Neutrophil (primary cell): Measurements from ENCODE around the gene WDR88.

Experiments used
- H3K27ac ChIP-seq: fragments of 200-600 bp; sonication (generic); 2 replicates; pipeline ENCODE4 v1.5.1; 2016; ENCODE audit warnings: mild to moderate bottlenecking, moderate library complexity
- H3K27me3 ChIP-seq: fragments of 200-600 bp; sonication (generic); 2 replicates; pipeline ENCODE4 v1.6.0; 2016; ENCODE audit warnings: mild to moderate bottlenecking
- H3K36me3 ChIP-seq: fragments of 200-600 bp; sonication (generic); 2 replicates; pipeline ENCODE4 v1.5.1; 2017
- H3K4me1 ChIP-seq, 2 experiments: fragments of 200-600 bp in 1 of 2; sonication (generic) in 1 of 2; 1 replicate in 1 of 2; 2 replicates in 1 of 2; pipeline versions ENCODE4 v1.5.1 to v1.6.1; 2013 to 2016; ENCODE audit warnings: low read depth in 1 of 2, low read length in 1 of 2, mild to moderate bottlenecking in 1 of 2, moderate library complexity in 1 of 2; ENCODE audit not compliant: control insufficient read depth in 1 of 2, insufficient read depth in 1 of 2
- H3K4me3 ChIP-seq, 2 experiments: fragments of 200-600 bp in 1 of 2; sonication (generic) in 1 of 2; 1 replicate in 1 of 2; 2 replicates in 1 of 2; pipeline ENCODE4 v1.5.1; 2013 to 2016; ENCODE audit warnings: low read depth in 1 of 2, low read length in 1 of 2, mild to moderate bottlenecking in 1 of 2, moderate library complexity in 1 of 2
- H3K9me3 ChIP-seq: fragments of 200-600 bp; sonication (generic); 2 replicates; pipeline ENCODE4 v1.5.1; 2016
- TF ChIP-seq, protein P1 (sequence below): fragments of 200-600 bp; sonication (generic); IDR thresholded peaks from 2 replicates; pipeline ENCODE4 v1.5.1; 2016; ENCODE audit warnings: antibody characterized with exemption

WDR88 gene, protein sequence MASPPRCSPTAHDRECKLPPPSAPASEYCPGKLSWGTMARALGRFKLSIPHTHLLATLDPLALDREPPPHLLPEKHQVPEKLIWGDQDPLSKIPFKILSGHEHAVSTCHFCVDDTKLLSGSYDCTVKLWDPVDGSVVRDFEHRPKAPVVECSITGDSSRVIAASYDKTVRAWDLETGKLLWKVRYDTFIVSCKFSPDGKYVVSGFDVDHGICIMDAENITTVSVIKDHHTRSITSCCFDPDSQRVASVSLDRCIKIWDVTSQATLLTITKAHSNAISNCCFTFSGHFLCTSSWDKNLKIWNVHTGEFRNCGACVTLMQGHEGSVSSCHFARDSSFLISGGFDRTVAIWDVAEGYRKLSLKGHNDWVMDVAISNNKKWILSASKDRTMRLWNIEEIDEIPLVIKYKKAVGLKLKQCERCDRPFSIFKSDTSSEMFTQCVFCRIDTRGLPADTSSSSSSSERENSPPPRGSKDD

DNA sequence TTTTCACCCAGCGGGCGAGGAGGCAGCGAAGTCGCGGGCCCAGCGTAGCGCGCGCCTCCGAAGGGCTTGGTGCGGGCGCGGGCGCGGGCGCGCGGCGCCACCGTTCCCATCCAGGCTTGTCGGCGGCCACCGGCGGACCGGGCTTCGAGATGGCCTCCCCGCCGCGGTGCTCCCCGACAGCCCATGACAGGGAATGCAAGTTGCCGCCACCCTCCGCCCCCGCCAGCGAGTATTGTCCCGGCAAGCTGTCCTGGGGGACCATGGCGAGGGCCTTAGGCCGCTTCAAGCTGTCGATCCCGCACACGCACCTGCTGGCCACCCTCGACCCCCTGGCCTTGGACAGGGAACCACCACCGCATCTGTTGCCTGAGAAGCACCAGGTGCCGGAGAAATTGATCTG is at the start of gene WDR88:
Gene WDR88, plus strand, starts transcription at position 94 of the 400 bp plus-strand sequence. Its CDS starts 56 bp downstream, at position 150.
- Histone ChIP-seq H3K27me3 (peaks cover 25% of the 10 kb centered on the region), H3K4me1 (peaks cover 0 to 7% of the 10 kb centered on the region in 2 experiments), H3K9me3 (no peaks in the 10 kb centered on the region), H3K27ac (no peak within 1 kb of the TSS), H3K36me3 (peaks cover 30% of the 10 kb centered on the region), H3K4me3 (no peak within 1 kb of the TSS)
- TF ChIP-seq, protein P1, sequence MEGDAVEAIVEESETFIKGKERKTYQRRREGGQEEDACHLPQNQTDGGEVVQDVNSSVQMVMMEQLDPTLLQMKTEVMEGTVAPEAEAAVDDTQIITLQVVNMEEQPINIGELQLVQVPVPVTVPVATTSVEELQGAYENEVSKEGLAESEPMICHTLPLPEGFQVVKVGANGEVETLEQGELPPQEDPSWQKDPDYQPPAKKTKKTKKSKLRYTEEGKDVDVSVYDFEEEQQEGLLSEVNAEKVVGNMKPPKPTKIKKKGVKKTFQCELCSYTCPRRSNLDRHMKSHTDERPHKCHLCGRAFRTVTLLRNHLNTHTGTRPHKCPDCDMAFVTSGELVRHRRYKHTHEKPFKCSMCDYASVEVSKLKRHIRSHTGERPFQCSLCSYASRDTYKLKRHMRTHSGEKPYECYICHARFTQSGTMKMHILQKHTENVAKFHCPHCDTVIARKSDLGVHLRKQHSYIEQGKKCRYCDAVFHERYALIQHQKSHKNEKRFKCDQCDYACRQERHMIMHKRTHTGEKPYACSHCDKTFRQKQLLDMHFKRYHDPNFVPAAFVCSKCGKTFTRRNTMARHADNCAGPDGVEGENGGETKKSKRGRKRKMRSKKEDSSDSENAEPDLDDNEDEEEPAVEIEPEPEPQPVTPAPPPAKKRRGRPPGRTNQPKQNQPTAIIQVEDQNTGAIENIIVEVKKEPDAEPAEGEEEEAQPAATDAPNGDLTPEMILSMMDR, result no peak

DNA sequence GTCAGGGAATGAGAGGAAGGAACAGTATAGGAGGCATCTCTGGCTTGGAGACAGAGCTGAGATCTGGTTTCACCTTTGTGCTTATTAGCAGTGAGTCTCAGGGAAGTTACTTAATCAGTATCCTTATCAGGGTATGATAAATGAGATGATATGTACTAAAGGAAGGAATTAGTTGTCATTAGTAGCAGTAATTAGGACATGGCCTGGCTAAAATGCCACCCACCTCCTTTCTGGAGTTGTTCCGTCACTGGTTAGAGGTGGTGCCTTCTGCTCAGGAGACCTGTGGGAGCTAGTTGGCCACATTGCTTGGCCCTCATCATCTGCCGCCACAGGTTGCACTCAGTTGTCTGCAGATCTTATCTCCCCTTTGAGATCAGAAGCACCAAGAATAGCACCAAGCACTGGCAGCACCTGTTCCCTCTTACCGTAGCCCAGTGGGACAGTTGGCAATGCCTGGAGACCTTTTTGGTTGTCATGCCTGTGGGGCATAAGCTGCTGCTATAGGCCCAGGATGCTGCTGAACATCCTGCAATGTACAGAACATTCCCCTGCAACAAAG is 46.3 kb upstream of the WDR88 start:
- TF ChIP-seq, protein P1, result no peak
- no peak overlapping the region for H3K27ac ChIP-seq
- peaks cover 11 to 12% of the 10 kb centered on the region in 2 experiments for H3K4me1 ChIP-seq

DNA sequence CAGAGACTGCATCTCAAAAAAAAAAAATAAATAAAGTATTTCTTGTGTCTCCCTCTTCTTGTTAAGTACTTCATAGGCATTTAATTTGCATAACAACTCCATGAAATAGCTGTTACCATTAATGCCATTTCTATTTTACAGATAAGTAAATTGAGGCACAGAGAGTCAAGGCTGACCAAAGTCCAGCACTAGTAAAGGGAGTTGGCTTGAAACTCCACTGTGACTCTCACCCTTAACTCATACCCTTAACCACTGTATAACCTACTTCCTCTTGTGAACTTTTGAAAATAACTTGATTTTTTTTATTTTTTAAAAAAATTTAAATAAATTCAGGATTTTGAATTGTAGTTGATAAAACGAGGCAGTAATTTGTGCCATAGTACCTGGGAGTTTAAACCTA is 45.0 kb upstream of the WDR88 start:
- Histone ChIP-seq H3K27me3 (no peaks in the 10 kb centered on the region), H3K4me3 (no peak overlapping the region), H3K4me1 (peaks cover 2 to 4% of the 10 kb centered on the region in 2 experiments), H3K36me3 (peaks cover 37% of the 10 kb centered on the region), H3K9me3 (no peaks in the 10 kb centered on the region), H3K27ac (no peak overlapping the region)
- TF ChIP-seq, protein P1, result no peak

More for the DNA sequence above, 46.3 kb upstream of the WDR88 start:
- no peak overlapping the region for H3K4me3 ChIP-seq
- no peaks in the 10 kb centered on the region for H3K27me3 ChIP-seq
- no peaks in the 10 kb centered on the region for H3K9me3 ChIP-seq
- H3K36me3 ChIP-seq, result peaks cover 25% of the 10 kb centered on the region

DNA sequence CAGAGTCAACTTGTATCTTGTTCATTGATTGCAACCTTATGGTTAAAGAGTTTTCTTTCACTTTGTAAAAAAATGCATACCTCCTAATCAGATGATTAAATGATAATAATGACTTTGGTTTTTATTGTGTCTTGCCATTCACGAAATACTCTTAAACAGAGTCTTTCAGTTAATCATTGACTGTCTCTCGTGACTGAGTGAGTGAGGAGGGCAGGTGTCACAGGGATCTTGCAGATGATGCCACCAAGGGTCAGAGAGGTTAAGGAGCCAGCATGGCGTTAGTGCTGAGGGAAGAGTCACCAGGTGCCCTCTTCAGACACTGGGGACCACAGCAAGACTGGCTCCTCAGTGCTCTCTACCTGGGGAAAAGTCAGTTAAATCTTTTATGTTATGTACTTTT is 42.9 kb upstream of the WDR88 start:
- no peak overlapping the region for H3K27ac ChIP-seq
- peaks cover 57% of the 10 kb centered on the region for H3K36me3 ChIP-seq
- no peak overlapping the region for H3K4me3 ChIP-seq
- no peaks in the 10 kb centered on the region for H3K4me1 ChIP-seq
- TF ChIP-seq, protein P1, result no peak
- H3K9me3 ChIP-seq, result no peaks in the 10 kb centered on the region
- no peaks in the 10 kb centered on the region for H3K27me3 ChIP-seq

DNA sequence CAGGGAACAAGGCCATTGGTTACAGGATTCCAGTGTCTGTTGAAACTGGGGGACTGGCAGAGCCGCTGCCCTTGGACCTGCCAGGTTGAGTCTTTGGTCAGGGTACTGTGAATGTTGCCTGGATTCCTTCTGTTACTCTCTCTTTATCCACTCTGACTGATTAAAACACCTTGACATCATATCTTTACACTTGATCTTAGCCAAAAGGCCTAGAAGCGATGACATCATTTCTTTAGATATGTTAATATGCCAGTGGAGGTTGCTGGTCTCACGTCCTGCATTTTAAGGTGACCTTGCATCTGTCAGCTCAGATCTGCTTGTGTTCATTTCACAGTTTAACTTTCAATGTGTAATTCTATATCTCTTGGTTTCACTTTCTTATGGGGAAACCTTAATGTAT is 41.7 kb upstream of the WDR88 start:
- no peak overlapping the region for H3K4me3 ChIP-seq
- TF ChIP-seq, protein P1, result no peak
- H3K9me3 ChIP-seq, result no peaks in the 10 kb centered on the region
- H3K27me3 ChIP-seq, result no peaks in the 10 kb centered on the region
- H3K36me3 ChIP-seq, result peaks cover 68% of the 10 kb centered on the region
- no peak overlapping the region for H3K27ac ChIP-seq
- H3K4me1 ChIP-seq, result no peaks in the 10 kb centered on the region
